Measurements from ENCODE around the gene SEZ6L.

Gene SEZ6L

DNA sequence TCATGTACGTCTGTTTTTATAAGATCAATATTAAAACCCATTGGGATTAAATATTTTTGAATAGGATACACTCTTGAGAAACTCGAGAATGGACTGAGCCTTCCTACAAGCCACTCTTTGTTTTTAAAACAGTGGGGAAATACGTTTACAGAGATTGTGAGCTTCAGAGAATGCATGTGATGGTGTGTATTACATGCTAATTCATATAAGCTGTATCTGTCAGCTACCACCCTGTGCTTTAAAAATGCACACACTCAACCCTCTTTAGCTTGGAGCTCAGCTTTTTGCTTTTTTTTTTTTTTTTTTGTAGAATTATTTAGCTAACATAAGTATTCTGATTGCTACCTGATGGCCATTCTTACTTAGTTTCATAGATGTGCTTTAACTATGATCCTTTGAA is 213.5 kb downstream of the SEZ6L start:
- H4K20me1 ChIP-seq (ENCODE audit: insufficient read depth) = no peaks in the 10 kb centered on the region
- no peak overlapping the region for H3K27ac ChIP-seq
- no peak overlapping the region for H3K4me3 ChIP-seq (IDR thresholded peaks at IDR 0.05; ENCODE audit: insufficient read depth, low read depth, low read length)
- H3K4me2 ChIP-seq = no peak overlapping the region
- no peaks in the 10 kb centered on the region for H3K4me1 ChIP-seq (ENCODE audit: low read depth, poor library complexity, severe bottlenecking)
- no peaks in the 10 kb centered on the region for H3K79me2 ChIP-seq (ENCODE audit: insufficient read depth, low read depth)
- no peak overlapping the region for H2AFZ ChIP-seq (ENCODE audit: low read depth)
- H3K9ac ChIP-seq = no peak overlapping the region
- H3K27me3 ChIP-seq (ENCODE audit: insufficient read depth, low read depth) = no peaks in the 10 kb centered on the region
- TF ChIP-seq, protein P1, sequence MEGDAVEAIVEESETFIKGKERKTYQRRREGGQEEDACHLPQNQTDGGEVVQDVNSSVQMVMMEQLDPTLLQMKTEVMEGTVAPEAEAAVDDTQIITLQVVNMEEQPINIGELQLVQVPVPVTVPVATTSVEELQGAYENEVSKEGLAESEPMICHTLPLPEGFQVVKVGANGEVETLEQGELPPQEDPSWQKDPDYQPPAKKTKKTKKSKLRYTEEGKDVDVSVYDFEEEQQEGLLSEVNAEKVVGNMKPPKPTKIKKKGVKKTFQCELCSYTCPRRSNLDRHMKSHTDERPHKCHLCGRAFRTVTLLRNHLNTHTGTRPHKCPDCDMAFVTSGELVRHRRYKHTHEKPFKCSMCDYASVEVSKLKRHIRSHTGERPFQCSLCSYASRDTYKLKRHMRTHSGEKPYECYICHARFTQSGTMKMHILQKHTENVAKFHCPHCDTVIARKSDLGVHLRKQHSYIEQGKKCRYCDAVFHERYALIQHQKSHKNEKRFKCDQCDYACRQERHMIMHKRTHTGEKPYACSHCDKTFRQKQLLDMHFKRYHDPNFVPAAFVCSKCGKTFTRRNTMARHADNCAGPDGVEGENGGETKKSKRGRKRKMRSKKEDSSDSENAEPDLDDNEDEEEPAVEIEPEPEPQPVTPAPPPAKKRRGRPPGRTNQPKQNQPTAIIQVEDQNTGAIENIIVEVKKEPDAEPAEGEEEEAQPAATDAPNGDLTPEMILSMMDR (conservative IDR thresholded peaks at IDR 0.05; ENCODE audit: low read depth, low read length) = no peak
- no peaks in the 10 kb centered on the region for H3K36me3 ChIP-seq (ENCODE audit: insufficient read depth)

DNA sequence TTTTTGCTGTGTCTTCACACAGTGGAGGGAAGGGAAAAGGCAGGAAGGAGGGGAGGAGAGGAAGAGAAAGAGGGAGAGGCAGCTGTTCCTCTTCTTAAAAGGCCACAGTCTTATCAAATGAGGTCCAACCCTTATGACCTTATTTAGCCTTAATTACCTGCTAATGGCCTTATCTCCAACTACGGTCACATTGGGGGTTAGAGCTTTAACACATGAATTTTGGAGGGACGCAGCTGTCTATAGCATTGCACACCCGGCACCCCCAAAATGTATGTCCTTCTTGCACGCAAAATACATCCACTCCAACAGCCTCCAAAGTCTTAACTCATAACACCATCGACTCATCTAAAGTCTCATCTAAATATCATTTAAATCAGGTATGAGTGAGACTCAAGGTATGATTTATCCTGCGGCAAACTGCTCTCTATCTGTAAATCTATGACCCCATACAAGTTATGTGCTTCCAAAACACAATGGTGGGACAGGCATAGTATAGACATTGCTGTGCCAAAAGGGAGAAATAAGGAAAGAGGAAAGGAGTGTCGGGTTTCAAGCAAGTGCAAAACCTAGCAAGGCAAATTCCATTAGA is 214.8 kb downstream of the SEZ6L start:
- H3K27me3 ChIP-seq (ENCODE audit: insufficient read depth, low read depth) = no peaks in the 10 kb centered on the region

DNA sequence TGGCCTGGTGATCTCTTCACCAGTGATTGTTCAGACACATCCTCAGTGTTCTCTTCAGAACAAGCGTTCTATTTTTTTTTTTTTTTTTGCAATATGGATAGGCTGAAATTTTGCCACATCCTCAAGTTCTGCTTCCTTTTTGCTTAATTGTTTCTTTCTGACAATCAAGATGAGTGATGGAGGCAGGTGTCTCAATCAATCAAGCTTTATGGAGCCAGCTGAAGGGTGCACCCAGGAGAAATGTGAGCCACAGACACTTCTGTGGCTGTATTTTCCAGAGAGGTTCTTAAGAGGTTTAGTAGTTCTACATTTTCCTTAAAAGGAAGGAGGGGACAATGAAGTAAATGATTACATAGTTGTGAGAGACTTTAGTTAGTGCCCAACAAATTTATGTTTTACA is 215.9 kb downstream of the SEZ6L start:
- H3K27ac ChIP-seq = no peak overlapping the region
- no peak overlapping the region for H3K4me2 ChIP-seq
- no peaks in the 10 kb centered on the region for H3K36me3 ChIP-seq (ENCODE audit: insufficient read depth)
- H3K27me3 ChIP-seq (ENCODE audit: insufficient read depth, low read depth) = no peaks in the 10 kb centered on the region
- H3K4me1 ChIP-seq (ENCODE audit: low read depth, poor library complexity, severe bottlenecking) = no peaks in the 10 kb centered on the region
- TF ChIP-seq, protein P1 (conservative IDR thresholded peaks at IDR 0.05; ENCODE audit: low read depth, low read length) = no peak
- H2AFZ ChIP-seq (ENCODE audit: low read depth) = no peak overlapping the region
- no peaks in the 10 kb centered on the region for H3K79me2 ChIP-seq (ENCODE audit: insufficient read depth, low read depth)
- no peak overlapping the region for H3K9ac ChIP-seq
- H3K4me3 ChIP-seq (IDR thresholded peaks at IDR 0.05; ENCODE audit: insufficient read depth, low read depth, low read length) = no peak overlapping the region
- no peaks in the 10 kb centered on the region for H4K20me1 ChIP-seq (ENCODE audit: insufficient read depth)

More for the DNA sequence above, 214.8 kb downstream of the SEZ6L start:
- Histone ChIP-seq H2AFZ (ENCODE audit: low read depth) (no peak overlapping the region), H3K79me2 (ENCODE audit: insufficient read depth, low read depth) (no peaks in the 10 kb centered on the region), H4K20me1 (ENCODE audit: insufficient read depth) (no peaks in the 10 kb centered on the region), H3K9ac (no peak overlapping the region), H3K27ac (no peak overlapping the region), H3K4me3 (IDR thresholded peaks at IDR 0.05; ENCODE audit: insufficient read depth, low read depth, low read length) (no peak overlapping the region), H3K4me2 (no peak overlapping the region), H3K36me3 (ENCODE audit: insufficient read depth) (no peaks in the 10 kb centered on the region), H3K4me1 (ENCODE audit: low read depth, poor library complexity, severe bottlenecking) (no peaks in the 10 kb centered on the region)
- TF ChIP-seq, protein P1 (conservative IDR thresholded peaks at IDR 0.05; ENCODE audit: low read depth, low read length) = no peak

DNA sequence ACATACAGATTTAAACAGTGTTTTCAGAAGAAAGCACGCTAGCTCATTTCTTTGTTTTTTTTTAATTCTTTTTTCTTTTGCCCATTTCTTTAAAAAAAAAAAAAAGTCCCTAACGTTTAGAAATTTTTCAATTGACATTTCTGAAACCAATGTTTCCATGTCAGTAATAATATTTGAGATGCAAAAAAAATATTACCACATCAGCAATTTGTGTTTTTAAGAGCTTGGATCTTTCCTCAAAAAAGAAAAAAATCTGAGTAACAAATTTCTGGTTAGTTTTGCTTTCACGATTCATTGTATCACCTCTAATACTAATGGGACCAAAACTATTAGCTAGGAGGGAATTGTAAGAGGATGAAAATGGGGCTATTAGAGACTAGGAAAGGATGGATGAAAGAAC is 219.9 kb downstream of the SEZ6L start:
- no peak overlapping the region for H3K27ac ChIP-seq
- no peak overlapping the region for H3K4me3 ChIP-seq (IDR thresholded peaks at IDR 0.05; ENCODE audit: insufficient read depth, low read depth, low read length)
- H3K79me2 ChIP-seq (ENCODE audit: insufficient read depth, low read depth) = no peaks in the 10 kb centered on the region
- no peak overlapping the region for H3K9ac ChIP-seq
- H2AFZ ChIP-seq (ENCODE audit: low read depth) = no peak overlapping the region
- H3K4me2 ChIP-seq = no peak overlapping the region
- no peaks in the 10 kb centered on the region for H4K20me1 ChIP-seq (ENCODE audit: insufficient read depth)
- H3K4me1 ChIP-seq (ENCODE audit: low read depth, poor library complexity, severe bottlenecking) = no peaks in the 10 kb centered on the region
- TF ChIP-seq, protein P1 (conservative IDR thresholded peaks at IDR 0.05; ENCODE audit: low read depth, low read length) = no peak
- no peaks in the 10 kb centered on the region for H3K27me3 ChIP-seq (ENCODE audit: insufficient read depth, low read depth)
- H3K36me3 ChIP-seq (ENCODE audit: insufficient read depth) = no peaks in the 10 kb centered on the region

Data from KMS-11 (cell line).